Gastroesophageal sphincter (tissue), 4 donors: ENCODE data around the gene CCDC85A. TPM values are rescaled to one million over a fixed set of nuclear protein-coding genes. Genes with fewer than 3 reads are reported as not detected.

Experiments used
- ATAC-seq: fragments of 150-250 bp; one replicate; pipeline ENCODE4 v1.9.1; 2016; ENCODE audit warnings: mild to moderate bottlenecking, moderate library complexity
- H3K27ac ChIP-seq, 4 donors: fragments of 200-600 bp; sonication (generic) in 3 of 4; 1 replicate in 3 of 4; 2 replicates in 1 of 4; pipeline ENCODE4 v1.5.1; 2016 to 2019
- H3K27me3 ChIP-seq: fragments of 200-600 bp; sonication (generic); one replicate; pipeline ENCODE4 v1.5.1; 2019
- H3K36me3 ChIP-seq, 2 donors: fragments of 200-600 bp; sonication (generic); one replicate each; pipeline ENCODE4 v1.5.1; 2019; ENCODE audit warnings: control low read depth in 1 of 2
- H3K4me1 ChIP-seq, 3 donors: fragments of 200-600 bp; sonication (generic); 1 replicate in 2 of 3; 2 replicates in 1 of 3; pipeline ENCODE4 v1.5.1; 2016 to 2019; ENCODE audit warnings: control low read depth in 2 of 3
- H3K4me3 ChIP-seq, 2 donors: fragments of 200-600 bp; sonication (generic); one replicate each; pipeline ENCODE4 v1.5.1; 2019; ENCODE audit warnings: mild to moderate bottlenecking in 1 of 2, moderate library complexity in 1 of 2
- H3K9me3 ChIP-seq, 3 donors: fragments of 200-600 bp; sonication (generic); one replicate each; pipeline ENCODE4 v1.5.1; 2017 to 2019; ENCODE audit warnings: control low read depth in 2 of 3
- EP300 ChIP-seq: sonication (generic); formaldehyde crosslinking; IDR thresholded peaks from one replicate; pipeline ENCODE4 v1.6.1; 2017; ENCODE audit warnings: antibody characterized with exemption, mild to moderate bottlenecking
- POLR2A ChIP-seq, 2 donors: fragments of 450-650 bp; IDR thresholded peaks; one replicate each; pipeline ENCODE4 v1.6.1; 2017; ENCODE audit warnings: antibody characterized with exemption in 2 of 2, mild to moderate bottlenecking in 2 of 2, moderate library complexity in 1 of 2
- POLR2AphosphoS5 ChIP-seq: sonication (generic); formaldehyde crosslinking; IDR thresholded peaks from one replicate; pipeline ENCODE4 v1.6.1; 2017; ENCODE audit warnings: antibody characterized with exemption
- WGBS, 2 donors: methylation state at CpG; one replicate each; pipeline ENCODE4 v1.1.5; 2018; ENCODE audit warnings: low coverage in 1 of 2; 5-methylcytosine and 5-hydroxymethylcytosine counted together
- total RNA-seq, 4 donors: library from RNA; depleted of rRNA; stranded (reverse); fragments of >200 nt; gene quantifications; one replicate each; pipeline ENCODE4 v1.1.0, GENCODE V29; 2016
- TF ChIP-seq, protein P1 (sequence below), 4 experiments: fragments of 200-600 bp in 2 of 4; fragments of 450-650 bp in 2 of 4; sonication (generic) in 1 of 4; IDR thresholded peaks; one replicate each; pipeline ENCODE4 v1.5.1; 2017 to 2019; ENCODE audit warnings: antibody characterized with exemption in 4 of 4, mild to moderate bottlenecking in 2 of 4, moderate library complexity in 2 of 4

The CCDC85A gene
- total RNA-seq, 4 donors from 2014 or later, result 2.6 to 7.0 (median 4.8) TPM

DNA sequence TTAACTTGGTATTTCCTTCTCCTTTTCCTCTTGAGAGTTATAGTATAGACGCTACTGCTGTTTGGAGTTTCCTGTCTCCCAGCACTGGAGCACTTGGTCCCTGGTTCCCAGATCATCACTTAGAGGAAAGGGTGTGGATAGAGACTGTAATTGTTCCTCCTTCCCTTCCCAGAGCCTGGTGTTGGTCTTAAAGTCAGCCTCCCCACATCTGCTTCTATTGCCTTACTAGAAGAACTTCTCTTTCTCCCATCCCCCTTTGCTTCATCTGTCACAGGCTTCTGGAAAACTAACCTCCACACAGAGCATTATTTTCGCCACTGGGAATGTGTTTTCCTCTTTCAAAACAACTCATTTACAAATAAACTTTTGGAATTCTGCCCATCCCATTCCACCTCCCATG lies 131.0 kb downstream of the CCDC85A start:
- Histone ChIP-seq H3K36me3 (no peaks in the 10 kb centered on the region), H3K9me3 (no peaks in the 10 kb centered on the region), H3K27ac (no peak overlapping the region), H3K4me3 (no peak overlapping the region), H3K4me1 (no peaks in the 10 kb centered on the region), H3K27me3 (no peaks in the 10 kb centered on the region)
- 52 to 54% methylated on average over 1 to 2 of the region's 2 CpGs for WGBS, 2 donors
- no peak for TF ChIP-seq POLR2A (IDR thresholded peaks at IDR 0.05)
- TF ChIP-seq POLR2AphosphoS5, result no peak
- TF ChIP-seq, protein P1, sequence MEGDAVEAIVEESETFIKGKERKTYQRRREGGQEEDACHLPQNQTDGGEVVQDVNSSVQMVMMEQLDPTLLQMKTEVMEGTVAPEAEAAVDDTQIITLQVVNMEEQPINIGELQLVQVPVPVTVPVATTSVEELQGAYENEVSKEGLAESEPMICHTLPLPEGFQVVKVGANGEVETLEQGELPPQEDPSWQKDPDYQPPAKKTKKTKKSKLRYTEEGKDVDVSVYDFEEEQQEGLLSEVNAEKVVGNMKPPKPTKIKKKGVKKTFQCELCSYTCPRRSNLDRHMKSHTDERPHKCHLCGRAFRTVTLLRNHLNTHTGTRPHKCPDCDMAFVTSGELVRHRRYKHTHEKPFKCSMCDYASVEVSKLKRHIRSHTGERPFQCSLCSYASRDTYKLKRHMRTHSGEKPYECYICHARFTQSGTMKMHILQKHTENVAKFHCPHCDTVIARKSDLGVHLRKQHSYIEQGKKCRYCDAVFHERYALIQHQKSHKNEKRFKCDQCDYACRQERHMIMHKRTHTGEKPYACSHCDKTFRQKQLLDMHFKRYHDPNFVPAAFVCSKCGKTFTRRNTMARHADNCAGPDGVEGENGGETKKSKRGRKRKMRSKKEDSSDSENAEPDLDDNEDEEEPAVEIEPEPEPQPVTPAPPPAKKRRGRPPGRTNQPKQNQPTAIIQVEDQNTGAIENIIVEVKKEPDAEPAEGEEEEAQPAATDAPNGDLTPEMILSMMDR (IDR thresholded peaks at IDR 0.05), result no peak
- TF ChIP-seq EP300, result no peak
- peak; percentile 28 for ATAC-seq

DNA sequence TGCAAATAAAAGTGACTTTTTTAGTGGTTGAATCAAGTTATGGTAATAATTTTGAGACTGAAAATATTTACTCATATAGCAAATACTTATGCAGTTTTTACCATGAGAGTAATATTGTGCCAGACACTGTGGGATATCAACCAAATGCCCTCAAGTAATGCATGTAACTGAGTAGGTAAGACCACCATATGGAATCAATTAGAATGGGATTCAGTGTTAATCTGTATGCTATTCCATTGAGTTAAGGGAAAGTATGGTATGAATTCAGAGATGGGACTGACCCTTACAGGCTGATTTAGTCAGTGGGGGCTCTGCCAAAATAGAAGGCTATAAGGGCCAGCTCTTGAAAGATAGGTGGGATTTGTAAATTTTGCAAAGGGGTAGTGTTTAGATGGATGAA lies 131.6 kb downstream of the CCDC85A start:
- Histone ChIP-seq H3K4me1 (no peaks in the 10 kb centered on the region), H3K9me3 (no peaks in the 10 kb centered on the region), H3K27ac (no peak overlapping the region), H3K4me3 (no peak overlapping the region), H3K36me3 (no peaks in the 10 kb centered on the region), H3K27me3 (no peaks in the 10 kb centered on the region)
- TF ChIP-seq, protein P1 (IDR thresholded peaks at IDR 0.05), result no peak
- TF ChIP-seq EP300 (no peak), POLR2A (IDR thresholded peaks at IDR 0.05) (no peak), POLR2AphosphoS5 (no peak)
- no peak for ATAC-seq

DNA sequence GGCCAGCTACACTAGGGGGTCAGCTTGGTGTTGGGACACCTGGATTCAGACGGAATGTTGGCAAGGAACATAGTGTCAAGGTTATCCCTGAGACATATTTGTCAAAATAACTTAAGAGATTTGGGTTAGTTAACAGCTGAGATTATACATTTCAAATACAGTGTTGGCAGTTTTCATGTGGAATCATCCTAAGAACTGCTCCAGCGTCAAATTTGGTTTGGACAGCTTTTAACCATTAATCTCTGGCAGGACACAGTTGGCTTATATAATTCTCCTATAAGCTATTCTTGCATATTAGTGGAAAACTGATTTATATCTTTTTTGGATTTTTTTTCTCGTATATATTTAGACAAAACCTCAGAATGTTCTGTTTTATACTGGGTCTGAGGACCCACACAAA lies 132.2 kb downstream of the CCDC85A start:
- H3K4me1 ChIP-seq, result no peaks in the 10 kb centered on the region
- no peaks in the 10 kb centered on the region for H3K36me3 ChIP-seq
- H3K27me3 ChIP-seq, result no peaks in the 10 kb centered on the region
- 48 to 86% methylated on average over 2 to 3 of the region's 3 CpGs for WGBS, 2 donors
- no peak overlapping the region for H3K4me3 ChIP-seq
- ATAC-seq, result no peak
- no peaks in the 10 kb centered on the region for H3K9me3 ChIP-seq
- TF ChIP-seq, protein P1 (IDR thresholded peaks at IDR 0.05), result no peak
- no peak for TF ChIP-seq EP300
- no peak for TF ChIP-seq POLR2AphosphoS5
- no peak for TF ChIP-seq POLR2A (IDR thresholded peaks at IDR 0.05)
- H3K27ac ChIP-seq, result no peak overlapping the region

DNA sequence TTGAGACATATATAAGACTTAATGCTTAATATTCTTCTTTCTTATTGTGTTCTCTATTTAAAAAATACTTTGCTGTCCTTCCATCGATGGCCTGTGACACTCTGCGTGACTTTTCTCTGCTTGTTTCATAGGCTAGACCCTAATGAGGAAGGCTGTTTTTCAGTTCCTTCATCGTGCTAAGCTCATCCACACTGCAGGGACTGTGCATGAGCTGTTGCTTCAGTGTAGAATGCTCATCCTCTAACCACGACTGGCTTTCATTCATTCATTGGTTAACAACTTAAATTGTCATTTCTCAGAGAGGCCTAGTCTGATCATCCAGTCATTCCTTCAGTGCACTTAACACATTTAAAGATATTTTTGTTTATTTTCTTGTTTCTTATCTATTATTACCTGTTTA lies 134.4 kb downstream of the CCDC85A start:
- no peak overlapping the region for H3K27ac ChIP-seq
- H3K36me3 ChIP-seq, result no peaks in the 10 kb centered on the region
- TF ChIP-seq EP300 (no peak), POLR2AphosphoS5 (no peak), POLR2A (IDR thresholded peaks at IDR 0.05) (no peak)
- TF ChIP-seq, protein P1 (IDR thresholded peaks at IDR 0.05), result no peak
- H3K27me3 ChIP-seq, result no peaks in the 10 kb centered on the region
- H3K4me1 ChIP-seq, result no peaks in the 10 kb centered on the region
- H3K4me3 ChIP-seq, result no peak overlapping the region
- H3K9me3 ChIP-seq, result no peaks in the 10 kb centered on the region
- WGBS, 2 donors, result 76 to 81% methylated on average over 2 to 4 of the region's 4 CpGs
- ATAC-seq, result no peak

DNA sequence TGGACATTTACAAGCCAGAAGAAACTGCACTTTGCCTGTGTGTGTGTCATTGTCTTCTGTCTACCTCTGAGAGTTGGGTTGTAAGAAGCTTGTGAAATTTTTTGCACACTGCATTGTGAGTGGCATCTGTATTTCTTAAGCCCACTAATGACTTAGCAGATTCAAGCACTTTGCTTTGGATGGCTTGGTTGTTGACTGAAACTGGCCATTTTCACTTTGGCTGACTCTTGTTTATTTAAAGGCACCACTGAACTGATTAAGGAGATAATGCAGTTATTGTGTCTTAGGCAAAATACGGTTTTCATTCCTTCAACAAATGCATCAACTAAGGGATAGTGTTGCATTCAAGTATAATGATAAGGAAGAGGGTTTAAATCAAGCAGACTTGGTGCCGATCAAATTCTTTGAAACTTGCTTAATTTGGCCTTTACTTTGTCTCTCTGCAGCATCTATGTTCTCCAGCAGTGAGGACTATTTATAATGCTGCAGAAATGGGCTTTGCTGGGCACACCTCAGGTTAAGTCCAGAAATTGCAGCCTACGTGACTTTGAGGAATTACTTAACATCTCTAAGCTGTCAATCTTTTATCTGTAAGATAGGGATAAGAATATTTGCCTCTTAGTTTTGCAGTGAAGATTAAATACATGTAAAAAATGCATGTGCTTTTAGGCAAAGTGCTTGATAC lies 142.0 kb downstream of the CCDC85A start:
- Histone ChIP-seq H3K27ac (no peak overlapping the region), H3K9me3 (no peaks in the 10 kb centered on the region)
- ATAC-seq, result no peak

More for the DNA sequence above, 142.0 kb downstream of the CCDC85A start:
- no peaks in the 10 kb centered on the region for H3K4me1 ChIP-seq
- TF ChIP-seq EP300 (no peak), POLR2AphosphoS5 (no peak), POLR2A (IDR thresholded peaks at IDR 0.05) (no peak)
- TF ChIP-seq, protein P1 (IDR thresholded peaks at IDR 0.05), result no peak
- no peaks in the 10 kb centered on the region for H3K27me3 ChIP-seq
- WGBS, 2 donors, result 63 to 73% methylated on average over 3 of the region's 3 CpGs
- no peaks in the 10 kb centered on the region for H3K36me3 ChIP-seq
- no peak overlapping the region for H3K4me3 ChIP-seq
